HG02970 (cell line): Measurements from ENCODE around the gene ENDOD1.
"Not testable (repeated sequence)": the region's sequence is repeated elsewhere in the genome, so short reads cannot be mapped to it uniquely, and the experiment has no call there.

Experiments
- ATAC-seq: cut with Tn5 transposase; IDR thresholded peaks from one replicate; pipeline ENCODE4 v1.9.1; 2021; ENCODE audit warnings: mild to moderate bottlenecking, moderate library complexity, moderate number of reproducible peaks; ENCODE audit not compliant: unreplicated experiment, low FRiP score

The ENDOD1 gene

DNA sequence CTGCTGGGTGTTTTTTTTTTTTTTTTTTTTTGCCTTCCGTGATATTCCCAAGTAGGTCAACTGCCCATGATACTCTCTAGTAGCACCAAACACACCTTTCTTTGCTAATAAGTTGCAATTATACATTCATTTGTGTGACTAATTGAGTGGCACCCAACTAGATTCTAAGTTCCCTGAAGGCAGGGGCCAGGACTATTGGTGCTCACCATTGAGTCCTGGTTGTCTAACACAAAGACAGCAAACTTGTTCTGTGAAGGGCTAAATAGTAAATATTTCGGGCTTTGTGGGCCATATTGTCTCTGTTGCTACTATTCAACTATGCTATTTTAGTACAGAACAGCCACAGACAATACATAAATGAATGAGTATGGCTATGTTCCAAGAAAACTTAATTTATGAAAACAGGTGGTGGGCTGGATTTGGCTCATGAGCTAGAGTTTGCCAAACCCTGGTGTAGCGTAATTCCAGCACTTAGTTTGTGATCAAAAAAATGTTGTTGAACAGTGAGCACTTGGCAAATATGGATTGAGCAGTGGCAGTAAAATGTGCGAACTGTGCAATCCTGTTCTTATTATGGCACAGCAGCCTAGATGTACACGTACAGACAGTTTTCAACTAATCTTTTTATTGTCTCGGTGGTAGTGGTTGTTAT, 11.3 kb downstream of the ENDOD1 start:
- no peak for ATAC-seq

DNA sequence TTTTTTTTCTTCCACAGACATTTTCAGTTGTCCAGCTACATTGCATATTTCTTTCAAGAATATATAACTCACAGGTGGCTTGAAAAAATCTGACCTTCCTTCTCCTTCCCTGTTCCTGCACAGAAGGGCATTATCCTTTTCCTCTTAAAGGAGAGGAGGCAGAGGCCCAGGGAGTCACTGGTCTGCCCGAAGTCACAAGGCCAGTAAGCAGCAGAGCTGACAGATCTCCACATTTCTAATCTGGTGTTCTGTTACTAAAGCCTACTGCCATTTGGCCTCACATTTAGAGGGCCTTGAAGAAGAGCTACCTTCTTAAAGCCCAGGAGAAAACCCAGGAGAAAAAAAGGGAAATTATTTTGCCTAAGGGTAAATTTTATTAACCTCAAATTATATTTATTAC, 12.3 kb downstream of the ENDOD1 start:
- ATAC-seq, result no peak

DNA sequence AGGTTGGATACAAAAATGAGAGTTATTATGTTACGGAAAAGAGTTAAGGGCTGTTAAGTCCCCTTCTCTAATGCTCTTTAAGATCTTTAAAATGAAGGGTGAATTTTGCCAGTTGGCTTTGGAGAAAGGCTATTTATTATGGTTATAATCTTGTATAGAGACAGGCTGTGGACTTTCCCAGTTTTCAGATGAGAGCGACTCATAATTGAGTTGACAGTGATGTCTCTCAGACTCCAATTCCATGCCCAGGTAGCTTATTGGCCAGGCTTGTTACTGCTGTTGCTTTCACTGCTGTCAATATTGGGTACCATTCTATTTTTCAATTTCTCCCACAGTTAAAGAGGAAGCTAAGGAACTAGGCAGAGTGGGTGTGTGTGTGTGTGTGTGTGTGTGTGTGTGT, 13.1 kb downstream of the ENDOD1 start:
- no peak for ATAC-seq

DNA sequence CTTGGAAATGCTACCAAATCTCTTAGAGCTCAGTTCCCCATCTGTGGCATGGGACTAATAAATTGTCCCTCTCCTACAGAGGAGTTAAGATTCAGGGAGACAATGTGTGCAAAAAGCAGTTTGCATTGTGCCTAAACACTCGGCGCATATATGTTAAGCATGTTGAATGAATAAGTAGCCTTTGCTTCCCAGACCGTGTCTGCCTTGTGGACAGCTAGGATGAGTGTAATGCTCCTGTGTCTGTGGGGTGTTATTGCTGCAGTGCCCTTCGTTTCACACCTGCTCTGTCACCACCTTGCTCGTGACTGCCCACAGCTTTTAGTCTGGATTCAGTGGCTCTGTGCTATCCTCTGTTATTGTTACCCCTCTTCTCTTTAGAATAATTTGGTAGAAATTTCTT, 14.1 kb downstream of the ENDOD1 start:
- no peak for ATAC-seq

DNA sequence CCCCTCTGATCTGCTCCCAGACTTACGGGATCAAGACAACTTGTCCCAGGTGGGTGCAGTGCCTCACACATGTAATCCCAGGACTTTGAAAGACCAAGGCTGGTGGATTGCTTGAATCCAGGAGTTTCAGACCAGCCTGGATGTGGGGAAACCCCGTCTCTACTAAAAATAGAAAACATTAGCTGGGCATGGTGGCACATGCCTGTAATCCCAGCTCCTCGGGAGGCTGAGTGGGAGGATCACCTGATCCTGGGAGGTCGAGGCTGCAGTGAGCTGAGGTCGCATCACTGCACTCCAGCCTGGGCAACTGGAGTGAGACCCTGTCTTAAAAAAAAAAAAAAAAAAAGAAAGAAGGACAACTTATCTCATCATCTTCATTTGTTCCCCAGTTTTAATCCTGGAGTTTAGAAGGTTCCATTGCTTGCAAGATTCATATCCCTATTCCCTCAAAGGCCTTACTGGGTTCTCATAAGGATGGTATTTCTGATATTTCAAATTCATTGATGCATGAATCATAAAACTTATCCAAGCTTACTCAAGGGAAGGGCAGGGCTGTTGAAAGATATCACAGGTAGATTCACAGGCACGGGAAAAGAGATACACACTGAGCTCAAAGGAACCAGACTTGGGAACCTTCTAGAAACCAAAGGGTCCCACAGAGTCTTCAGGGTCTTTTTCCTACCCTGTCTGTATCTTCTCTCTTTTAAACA, 14.6 kb downstream of the ENDOD1 start:
- no peak for ATAC-seq

DNA sequence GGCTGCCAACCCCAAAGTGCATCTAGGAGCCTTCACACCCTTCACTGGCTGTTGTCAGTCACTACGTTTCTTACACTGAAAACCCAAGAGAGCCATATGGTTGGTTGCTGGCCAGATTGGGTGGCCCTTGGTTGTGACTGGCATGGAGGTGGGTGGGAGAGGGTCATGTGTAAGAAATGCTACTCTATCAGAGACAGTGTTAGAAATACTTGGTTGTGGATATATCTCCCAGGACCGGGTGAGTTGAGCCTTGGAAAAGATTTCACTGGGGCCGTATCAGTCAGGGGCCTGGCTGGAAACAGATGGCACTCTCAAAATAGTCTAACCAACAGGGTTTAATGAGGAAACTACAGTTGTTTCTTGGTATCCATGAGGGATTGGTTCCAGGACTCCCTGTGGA, 15.2 kb downstream of the ENDOD1 start:
- ATAC-seq, result no peak

DNA sequence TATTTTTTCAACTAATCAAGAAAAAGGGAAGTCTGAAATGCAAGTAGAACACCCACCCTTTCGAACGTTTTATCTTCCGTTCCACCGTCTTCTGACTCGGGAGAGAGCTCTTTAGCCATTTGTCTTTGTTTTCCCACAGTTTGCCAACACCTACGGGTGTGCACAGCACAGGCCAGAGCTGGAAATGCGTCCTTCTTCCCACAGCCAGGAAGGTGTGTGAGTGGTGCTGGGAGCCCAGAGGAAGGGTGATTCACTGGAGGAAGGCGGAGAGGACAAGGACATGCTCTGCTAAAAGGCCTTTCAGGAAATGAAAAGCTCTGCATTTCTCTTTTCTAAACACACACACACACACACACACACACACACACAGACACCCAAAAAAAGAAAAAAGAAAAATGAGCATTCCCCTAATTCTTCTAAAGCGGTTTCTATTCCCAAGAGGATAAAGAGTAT, 18.5 kb downstream of the ENDOD1 start:
- no peak for ATAC-seq

DNA sequence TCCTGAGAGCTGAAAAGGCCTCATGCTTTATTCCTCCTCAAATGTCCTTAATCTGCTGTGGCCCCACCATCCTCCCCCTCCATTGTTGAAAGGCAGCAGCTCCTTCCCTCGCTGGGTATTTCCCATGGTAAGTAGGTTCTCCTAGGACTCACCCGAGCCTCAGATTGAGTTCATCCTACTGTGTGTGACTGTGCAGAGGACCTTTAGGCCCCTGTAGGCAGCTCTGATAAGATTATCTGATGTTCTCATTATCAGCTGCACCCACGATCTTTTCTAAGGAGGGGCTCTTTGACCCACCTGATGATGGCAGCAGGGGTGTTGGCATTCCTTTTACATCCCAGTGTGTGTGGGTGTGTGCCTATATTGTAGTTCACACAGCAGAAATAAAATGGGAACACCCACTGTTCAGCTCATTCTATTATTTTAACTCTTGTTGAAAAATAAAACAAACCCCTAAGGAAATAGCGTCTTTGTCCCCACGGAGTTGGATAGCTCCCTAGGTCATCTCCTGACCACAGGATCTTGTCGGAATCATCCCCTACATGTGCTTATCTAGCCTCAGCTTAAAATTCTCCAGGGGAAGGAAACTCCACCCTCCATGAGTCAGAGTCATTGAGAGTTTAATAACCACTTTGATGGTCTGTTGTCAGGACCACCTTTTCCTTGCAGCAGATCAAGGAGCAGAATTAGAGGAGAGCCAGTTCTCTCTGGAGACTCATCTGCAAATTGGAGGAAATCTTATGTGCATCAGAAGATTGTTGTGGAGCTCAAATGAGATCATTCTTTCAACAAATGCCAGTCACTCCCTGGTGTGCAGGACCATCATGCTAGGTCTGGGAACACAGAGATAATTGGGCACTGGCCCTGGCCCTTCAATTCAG, 19.3 kb downstream of the ENDOD1 start:
- ATAC-seq, result no peak

DNA sequence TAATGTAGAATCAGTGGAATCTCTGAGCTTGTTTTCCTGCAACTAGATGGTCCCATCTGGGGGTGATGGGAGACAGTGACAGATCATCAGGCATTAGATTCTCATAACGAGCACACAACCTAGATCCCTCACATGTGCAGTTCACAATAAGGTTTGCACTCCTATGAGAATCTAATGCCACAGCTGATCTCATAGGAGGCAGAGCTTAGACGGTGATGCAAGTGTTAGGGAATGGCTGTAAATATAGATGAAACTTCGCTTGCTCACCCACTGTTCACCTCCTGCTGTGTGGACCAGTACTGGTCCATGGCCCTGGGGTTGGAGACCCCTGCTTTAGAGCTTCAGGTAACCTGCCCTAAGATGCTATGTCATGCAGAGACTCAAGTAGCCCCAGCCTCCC, 21.8 kb downstream of the ENDOD1 start:
- not testable (repeated sequence) for ATAC-seq

DNA sequence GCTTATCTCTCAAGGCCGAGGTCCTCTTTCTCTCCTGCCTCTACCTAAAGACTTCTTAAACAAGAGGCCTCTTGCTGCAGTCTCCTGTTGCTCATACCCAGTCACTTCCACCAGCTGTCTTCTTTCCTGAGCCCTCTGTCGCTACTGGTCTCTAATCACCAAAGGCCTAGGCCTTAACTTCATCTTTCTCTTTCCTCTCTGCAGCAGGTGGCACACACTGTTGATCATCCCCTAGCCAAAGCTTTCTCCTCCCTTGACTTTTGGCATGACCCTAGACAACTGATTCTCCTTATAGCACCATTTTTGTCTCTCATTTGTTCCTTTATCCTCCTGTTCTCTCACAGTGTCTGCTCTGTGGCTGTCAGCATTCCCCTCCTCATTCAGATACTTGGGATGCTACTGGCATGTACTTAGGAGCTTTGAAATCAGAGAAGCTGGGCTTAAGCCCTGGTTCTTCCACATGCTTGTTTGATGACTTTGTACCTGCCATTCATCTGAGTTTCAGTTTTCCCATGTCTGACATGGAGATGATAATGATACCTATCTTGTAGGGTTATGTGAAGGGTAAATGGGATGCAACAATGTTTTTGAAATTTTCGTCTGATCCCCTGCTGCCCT, 22.4 kb downstream of the ENDOD1 start:
- no peak for ATAC-seq

DNA sequence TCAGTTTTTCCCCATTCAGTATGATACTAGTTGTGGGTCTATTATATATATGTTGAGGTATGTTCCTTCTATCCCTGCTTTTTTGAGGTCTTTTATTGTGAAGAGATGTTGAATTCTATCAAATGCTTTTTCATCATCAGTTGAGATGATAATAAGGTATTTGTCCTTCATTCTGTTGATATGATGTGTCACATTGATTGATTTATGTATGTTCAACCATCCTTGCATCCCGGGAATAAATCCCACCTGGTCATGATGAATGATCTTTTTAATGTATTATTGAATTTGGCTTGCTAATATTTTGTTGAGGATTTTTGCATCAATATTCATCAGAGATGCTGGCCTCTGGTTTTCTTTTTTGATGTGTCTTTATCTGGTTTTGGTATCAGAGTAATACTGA, 26.0 kb downstream of the ENDOD1 start:
- no peak for ATAC-seq

DNA sequence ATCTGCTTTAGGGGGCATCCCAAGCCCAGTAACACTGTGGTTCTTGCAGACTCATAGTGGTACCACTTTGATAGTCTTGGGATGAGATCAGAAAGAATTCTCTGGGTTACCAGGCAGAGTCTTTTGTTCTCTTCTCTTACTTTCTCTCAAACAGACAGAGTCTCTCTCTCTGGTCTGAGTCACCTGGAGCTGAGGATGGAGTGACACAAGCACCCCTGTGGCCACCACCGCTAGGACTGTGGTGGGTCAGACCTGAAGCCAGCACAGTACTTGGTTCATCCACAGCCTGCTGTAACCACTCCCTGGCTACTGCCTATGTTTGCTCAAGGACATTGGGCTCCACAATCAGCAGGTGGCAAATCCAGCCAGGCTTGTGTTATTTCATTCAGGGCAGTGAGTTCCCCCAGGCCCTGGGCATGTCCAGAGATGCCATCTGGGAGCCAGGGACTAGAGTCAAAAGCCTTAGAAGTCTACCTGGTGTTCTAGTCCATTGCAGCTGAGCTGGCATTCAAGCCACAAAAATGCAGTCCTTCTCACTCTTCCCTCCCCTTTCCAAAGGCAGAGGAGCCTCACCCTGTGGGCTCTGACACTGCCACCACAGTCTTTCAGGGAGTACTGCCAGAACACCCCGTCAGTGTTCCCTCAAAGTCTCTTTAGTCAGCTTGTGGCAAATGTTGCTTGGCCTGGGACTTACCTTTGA, 29.9 kb downstream of the ENDOD1 start:
- no peak for ATAC-seq

DNA sequence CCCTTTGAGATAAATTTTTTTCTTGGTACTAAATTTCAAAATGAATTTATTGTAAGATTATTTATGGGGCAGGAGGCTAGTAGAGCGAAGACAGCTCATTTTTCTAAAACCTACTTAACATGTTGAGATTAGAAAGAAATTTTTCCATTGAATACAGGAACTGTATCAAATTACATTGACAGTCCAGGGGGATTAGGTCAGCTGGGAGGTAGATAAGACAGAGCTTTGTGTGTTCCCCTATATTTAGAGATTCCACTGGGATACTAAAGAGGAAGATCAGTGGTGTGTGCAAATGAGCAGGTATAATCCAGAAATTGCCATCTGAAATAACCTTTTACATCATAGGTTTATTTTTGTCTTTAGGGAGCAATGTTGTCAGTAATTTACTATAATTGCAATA, 32.1 kb downstream of the ENDOD1 start:
- no peak for ATAC-seq

DNA sequence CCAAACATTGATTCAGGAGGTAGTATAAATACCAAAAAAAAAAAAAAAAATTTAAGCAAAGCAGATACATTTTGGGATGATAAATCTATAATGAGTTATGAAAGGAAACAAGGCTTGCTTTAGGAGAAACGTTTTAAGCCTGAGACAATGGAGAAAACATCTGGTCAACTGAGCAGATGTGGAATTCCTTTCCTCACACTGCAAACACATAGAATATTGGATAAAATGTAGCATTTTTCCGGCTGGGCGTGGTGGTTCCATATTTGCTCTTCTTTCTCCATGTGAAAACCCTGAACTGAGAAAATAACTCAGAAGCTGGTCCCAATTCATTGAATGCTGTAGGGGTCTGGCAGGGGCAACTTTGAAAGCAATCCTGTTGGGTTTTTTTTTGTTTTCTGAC, 33.9 kb downstream of the ENDOD1 start:
- no peak for ATAC-seq

DNA sequence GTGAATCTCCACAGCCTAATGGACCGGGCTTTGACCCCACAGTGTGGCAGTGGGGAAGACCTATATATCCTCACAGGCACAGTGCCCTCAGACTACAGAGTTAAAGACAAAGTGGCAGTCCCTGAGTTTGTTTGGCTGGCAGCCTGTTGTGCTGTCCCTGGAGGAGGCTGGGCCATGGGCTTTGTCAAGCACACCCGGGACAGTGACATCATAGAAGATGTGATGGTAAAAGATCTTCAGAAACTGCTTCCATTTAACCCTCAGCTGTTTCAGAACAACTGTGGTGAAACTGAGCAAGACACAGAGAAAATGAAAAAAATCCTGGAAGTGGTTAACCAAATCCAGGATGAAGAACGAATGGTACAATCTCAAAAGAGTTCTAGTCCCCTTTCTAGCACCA, 39.0 kb downstream of the ENDOD1 start:
- no peak for ATAC-seq

DNA sequence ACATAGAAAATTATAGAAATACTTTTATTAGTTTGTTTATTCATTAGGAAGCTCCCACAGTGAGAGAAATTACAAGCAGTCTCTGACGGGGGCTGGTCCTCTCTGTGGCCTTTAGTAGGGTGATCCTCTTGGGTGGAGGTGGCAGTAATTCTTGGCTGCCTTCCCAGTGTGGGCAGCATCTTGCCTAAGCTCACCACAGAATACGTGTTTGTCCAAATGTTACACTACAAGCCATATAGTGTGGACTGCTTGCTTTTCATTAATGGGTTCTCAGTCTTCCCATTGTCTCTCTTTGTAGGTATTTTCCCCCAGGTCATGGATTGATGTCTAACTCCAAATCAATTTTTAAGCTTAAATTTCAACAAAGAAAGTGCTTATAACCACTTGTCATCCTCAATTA, 43.3 kb downstream of the ENDOD1 start:
- no peak for ATAC-seq

DNA sequence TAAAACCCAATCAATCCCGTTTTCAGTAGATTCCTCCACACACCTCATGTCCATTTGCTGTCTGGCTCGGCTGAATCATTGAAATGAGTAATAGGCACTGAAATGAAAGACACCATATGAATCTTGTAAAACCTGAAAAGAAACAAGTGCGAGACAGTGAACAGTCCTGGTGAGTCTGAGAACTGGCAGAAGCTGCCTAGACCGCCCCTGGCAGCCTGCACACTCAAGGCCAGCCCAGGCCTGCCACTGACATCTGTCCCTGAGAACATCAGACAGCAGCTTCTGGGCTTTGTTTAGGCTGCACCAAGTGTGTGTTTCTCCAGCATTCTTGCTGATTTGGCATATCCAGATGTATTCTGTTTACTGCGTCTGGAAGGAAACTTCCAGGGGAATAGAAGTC, 44.8 kb downstream of the ENDOD1 start:
- no peak for ATAC-seq

DNA sequence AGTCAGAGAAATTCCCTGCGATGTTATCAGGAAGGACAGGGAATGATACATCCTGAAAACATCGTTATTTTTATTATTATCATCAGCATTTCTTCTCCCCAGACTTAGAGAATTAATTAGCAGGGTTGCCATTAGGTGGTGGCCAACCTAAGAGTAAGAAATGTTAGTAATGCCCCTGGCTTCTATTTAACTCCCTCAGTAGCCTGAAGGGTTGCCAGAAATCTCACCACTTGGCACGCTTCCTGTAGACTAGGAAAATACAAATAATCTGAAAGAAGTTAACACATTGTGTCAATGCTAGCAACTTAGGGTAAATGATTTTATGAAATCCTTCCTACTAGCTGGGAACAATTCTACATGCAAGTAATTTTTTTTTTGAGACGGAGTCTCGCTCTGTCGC, 45.5 kb downstream of the ENDOD1 start:
- no peak for ATAC-seq

DNA sequence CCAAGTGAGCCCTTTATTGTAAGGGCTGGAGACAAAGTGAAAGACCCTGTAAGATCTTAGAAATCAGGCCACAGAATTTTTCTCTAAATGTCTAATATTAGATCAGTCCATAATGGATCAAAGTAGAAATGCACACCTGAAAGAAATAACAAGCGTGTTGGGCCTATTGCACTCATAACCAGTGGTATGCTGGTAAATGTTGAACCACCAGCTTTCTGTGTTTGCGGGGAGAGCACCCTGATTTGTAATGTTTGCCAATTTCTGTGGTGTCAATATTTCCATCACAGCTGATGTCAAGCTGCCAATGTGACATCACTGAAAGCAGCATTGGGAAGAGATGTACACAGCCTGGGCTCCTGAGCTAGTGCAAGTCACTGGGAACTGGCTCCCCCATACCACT, 46.2 kb downstream of the ENDOD1 start:
- ATAC-seq, result no peak

DNA sequence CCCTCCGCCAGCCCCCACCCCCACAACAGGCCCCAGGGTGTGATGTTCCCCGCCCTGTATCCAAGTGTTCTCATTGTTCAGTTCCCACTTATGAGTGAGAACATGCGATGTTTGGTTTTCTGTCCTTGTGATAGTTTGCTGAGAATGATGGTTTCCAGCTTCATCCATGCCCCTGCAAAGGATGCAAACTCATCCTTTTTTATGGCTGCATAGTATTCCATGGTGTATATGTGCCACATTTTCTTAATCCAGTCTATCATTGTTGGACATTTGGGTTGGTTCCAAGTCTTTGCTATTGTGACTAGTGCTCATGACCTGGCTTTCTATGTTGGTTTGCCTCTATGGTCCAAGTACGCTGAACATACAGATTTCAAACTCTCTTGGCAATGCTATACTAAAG, 47.1 kb downstream of the ENDOD1 start:
- ATAC-seq, result not testable (repeated sequence)
